GM12873 (cell line): ENCODE data around the gene RXRG.

Source experiments
- CTCF ChIP-seq: IDR thresholded peaks from 2 replicates; pipeline ENCODE4 v1.5.1; 2012; ENCODE audit warnings: low read depth, mild to moderate bottlenecking, moderate library complexity, low read length, control low read depth; ENCODE audit not compliant: insufficient read depth; ENCODE audit errors: missing control alignments

RXRG gene

GRCh38 chr1:165383599-165384405 is 61.1 kb downstream of the RXRG start:
- no peak for TF ChIP-seq CTCF

GRCh38 chr1:165383067-165383466 is 61.9 kb downstream of the RXRG start:
- no peak for TF ChIP-seq CTCF

- TF ChIP-seq CTCF: no peak
Observed at GRCh38 chr1:165381745-165382505, 63.0 kb downstream of the RXRG start.

DNA sequence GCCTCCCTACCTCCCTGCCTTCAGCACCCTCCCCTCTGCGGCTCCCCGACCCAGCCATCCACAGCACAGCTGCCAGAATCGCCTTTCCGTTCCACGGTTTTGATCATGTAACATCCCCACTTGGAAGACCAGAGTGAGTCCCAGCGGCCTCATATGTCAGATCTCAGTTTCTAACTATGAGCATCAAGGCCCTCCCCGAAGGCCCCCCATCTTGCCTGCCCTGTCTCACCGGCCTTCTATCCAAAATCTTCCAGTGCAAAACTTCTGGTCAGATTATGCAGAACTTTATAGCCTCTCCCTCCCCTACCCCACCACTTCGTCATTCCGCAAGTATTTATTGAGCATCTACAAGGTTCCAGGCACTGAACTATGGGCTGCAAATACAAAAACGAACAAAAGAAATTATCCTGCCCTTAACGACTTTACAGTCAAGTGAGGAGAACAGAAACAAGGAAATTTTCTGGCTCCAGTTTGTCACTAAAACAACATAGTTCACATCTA is 68.1 kb downstream of the RXRG start:
- no peak for TF ChIP-seq CTCF

GRCh38 chr1:165376041-165376810 is 68.7 kb downstream of the RXRG start:
- TF ChIP-seq CTCF: no peak

- no peak for TF ChIP-seq CTCF
Observed at GRCh38 chr1:165375623-165376022, 69.3 kb downstream of the RXRG start.
